DOHH2 (cell line): ENCODE results near the gene POU2F2.

Experiments used
- H3F3A ChIP-seq: fragments of 200-600 bp; sonication (generic), shearing (Covaris generic); 2 replicates; pipeline ENCODE4 v1.6.0; 2016; ENCODE audit warnings: antibody characterized with exemption, mild to moderate bottlenecking; ENCODE audit not compliant: control insufficient read depth, insufficient read depth
- H3K27ac ChIP-seq: fragments of 200-600 bp; sonication (generic); 2 replicates; pipeline ENCODE4 v1.5.1; 2014; ENCODE audit warnings: low read depth, mild to moderate bottlenecking, low read length, moderate library complexity
- H3K27me3 ChIP-seq: fragments of 200-600 bp; sonication (generic); 2 replicates; pipeline ENCODE4 v1.6.1; 2014; ENCODE audit warnings: mild to moderate bottlenecking, low read length, mixed read lengths; ENCODE audit not compliant: control insufficient read depth
- H3K36me3 ChIP-seq: fragments of 200-600 bp; sonication (generic); 2 replicates; pipeline ENCODE4 v1.6.1; 2014; ENCODE audit warnings: mild to moderate bottlenecking, low read length, moderate library complexity, mixed read lengths; ENCODE audit not compliant: control insufficient read depth
- H3K4me1 ChIP-seq: fragments of 200-600 bp; sonication (generic); 2 replicates; pipeline ENCODE4 v1.6.1; 2014; ENCODE audit warnings: mild to moderate bottlenecking, low read length, mixed read lengths; ENCODE audit not compliant: control insufficient read depth
- H3K4me2 ChIP-seq: fragments of 200-600 bp; sonication (generic); 2 replicates; pipeline ENCODE4 v1.6.0; 2014; ENCODE audit warnings: mild to moderate bottlenecking, low read length, moderate library complexity
- H3K4me3 ChIP-seq: fragments of 200-600 bp; sonication (generic); 2 replicates; pipeline ENCODE4 v1.5.1; 2014; ENCODE audit warnings: mild to moderate bottlenecking, low read length, mixed read lengths
- H3K79me2 ChIP-seq: fragments of 200-600 bp; sonication (generic); 2 replicates; pipeline ENCODE4 v1.6.1; 2014; ENCODE audit warnings: mild to moderate bottlenecking, low read length, mixed read lengths; ENCODE audit not compliant: control insufficient read depth
- H3K9me2 ChIP-seq: fragments of 200-600 bp; sonication (generic); replicated peaks from 2 replicates; pipeline ENCODE4 v1.6.1; 2014; ENCODE audit warnings: mild to moderate bottlenecking, low read length, mixed read lengths; ENCODE audit not compliant: control insufficient read depth
- H3K9me3 ChIP-seq: fragments of 200-600 bp; sonication (generic); 2 replicates; pipeline ENCODE4 v1.6.1; 2014; ENCODE audit warnings: antibody characterized with exemption, low read length, mixed read lengths; ENCODE audit not compliant: control insufficient read depth, insufficient read depth
- H4K20me1 ChIP-seq: fragments of 200-600 bp; sonication (generic); 2 replicates; pipeline ENCODE4 v1.6.0; 2014; ENCODE audit warnings: low read depth, mild to moderate bottlenecking, antibody characterized with exemption, low read length, moderate library complexity; ENCODE audit not compliant: control insufficient read depth, insufficient read depth
- EZH2phosphoT487 ChIP-seq: fragments of 200-600 bp; sonication (generic); IDR thresholded peaks from 2 replicates; pipeline ENCODE4 v1.6.1; 2017; ENCODE audit warnings: borderline replicate concordance, mild to moderate bottlenecking, antibody characterized with exemption, low read length, moderate library complexity, mixed read lengths
- TF ChIP-seq, protein P1 (sequence below): fragments of 200-600 bp; sonication (generic); IDR thresholded peaks from one replicate; pipeline ENCODE4 v1.5.1; 2014; ENCODE audit warnings: antibody characterized with exemption, mild to moderate bottlenecking, low read depth, low read length; ENCODE audit not compliant: poor library complexity, severe bottlenecking

POU2F2 gene

DNA sequence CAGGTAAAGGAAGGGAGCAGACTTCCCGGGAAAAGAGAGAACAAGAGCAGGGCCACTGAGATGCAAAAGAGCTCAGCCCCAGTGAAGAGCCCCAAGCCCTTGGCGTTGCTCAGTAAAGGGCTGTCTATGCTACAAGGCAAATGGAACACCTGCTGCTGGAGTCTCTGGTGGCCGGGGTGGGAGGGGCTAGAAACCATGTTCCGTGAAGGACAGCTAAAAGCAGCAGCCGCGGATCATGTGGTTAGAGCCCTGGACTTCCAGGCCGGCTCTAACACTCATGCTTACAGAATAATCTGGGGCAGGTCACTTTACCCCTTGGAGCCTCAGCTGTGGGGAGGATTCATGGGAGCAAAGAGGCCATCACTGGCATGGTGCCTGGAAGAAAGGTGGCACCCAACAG, 17.8 kb downstream of the POU2F2 start:
- H3K4me2 ChIP-seq, result peak overlapping the region; percentile 96
- peak overlapping the region; percentile 74 for H3K4me3 ChIP-seq
- H3K4me1 ChIP-seq, result peaks cover 100% of the 10 kb centered on the region
- peaks cover 89% of the 10 kb centered on the region for H3K36me3 ChIP-seq
- H4K20me1 ChIP-seq, result no peaks in the 10 kb centered on the region
- H3K79me2 ChIP-seq, result peaks cover 36% of the 10 kb centered on the region
- H3K9me3 ChIP-seq, result no peaks in the 10 kb centered on the region
- no peak for TF ChIP-seq EZH2phosphoT487
- TF ChIP-seq, protein P1, sequence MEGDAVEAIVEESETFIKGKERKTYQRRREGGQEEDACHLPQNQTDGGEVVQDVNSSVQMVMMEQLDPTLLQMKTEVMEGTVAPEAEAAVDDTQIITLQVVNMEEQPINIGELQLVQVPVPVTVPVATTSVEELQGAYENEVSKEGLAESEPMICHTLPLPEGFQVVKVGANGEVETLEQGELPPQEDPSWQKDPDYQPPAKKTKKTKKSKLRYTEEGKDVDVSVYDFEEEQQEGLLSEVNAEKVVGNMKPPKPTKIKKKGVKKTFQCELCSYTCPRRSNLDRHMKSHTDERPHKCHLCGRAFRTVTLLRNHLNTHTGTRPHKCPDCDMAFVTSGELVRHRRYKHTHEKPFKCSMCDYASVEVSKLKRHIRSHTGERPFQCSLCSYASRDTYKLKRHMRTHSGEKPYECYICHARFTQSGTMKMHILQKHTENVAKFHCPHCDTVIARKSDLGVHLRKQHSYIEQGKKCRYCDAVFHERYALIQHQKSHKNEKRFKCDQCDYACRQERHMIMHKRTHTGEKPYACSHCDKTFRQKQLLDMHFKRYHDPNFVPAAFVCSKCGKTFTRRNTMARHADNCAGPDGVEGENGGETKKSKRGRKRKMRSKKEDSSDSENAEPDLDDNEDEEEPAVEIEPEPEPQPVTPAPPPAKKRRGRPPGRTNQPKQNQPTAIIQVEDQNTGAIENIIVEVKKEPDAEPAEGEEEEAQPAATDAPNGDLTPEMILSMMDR, result no peak
- no peaks in the 10 kb centered on the region for H3K27me3 ChIP-seq
- H3K9me2 ChIP-seq, result no peaks in the 10 kb centered on the region
- peaks cover 72% of the 10 kb centered on the region for H3F3A ChIP-seq
- H3K27ac ChIP-seq, result peak overlapping the region; percentile 98

DNA sequence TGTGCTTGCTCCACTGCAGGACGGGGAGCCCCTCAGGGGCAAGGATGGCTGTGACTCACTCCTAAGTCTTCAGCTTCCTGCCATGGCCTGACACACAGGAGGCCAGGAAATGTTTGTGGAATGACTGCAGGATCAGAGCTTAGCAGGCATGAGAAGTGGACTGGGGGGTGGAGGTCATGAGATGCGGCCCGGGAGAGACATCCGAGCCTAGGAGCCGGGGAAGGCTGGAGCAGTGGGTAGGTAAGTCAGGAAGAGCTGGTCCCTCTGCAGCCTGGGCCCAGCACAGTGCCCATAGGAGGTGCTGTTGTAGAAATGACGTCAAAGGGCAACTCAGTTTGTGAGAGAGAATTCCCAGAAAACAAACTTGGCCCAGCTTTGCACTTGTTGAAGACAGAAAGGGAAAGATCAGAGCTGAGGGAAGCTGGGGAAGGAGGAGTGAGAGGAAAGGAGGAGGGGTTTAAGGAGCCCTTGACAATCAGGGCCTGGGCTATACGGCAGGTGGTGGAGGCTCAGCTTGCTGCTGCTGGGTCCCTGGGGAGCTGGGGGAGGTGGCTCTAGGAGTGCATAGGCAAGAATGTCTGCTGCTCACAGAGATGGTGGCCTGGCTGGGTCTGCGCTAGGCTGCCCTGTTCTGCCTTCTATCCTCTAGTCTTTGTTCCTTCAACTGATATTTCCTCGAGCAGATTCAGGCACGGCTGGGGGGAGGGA, 18.5 kb downstream of the POU2F2 start:
- Histone ChIP-seq H3K36me3 (peaks cover 88% of the 10 kb centered on the region), H3K79me2 (peaks cover 37% of the 10 kb centered on the region), H3K4me3 (peak overlapping the region; percentile 74), H3K9me3 (no peaks in the 10 kb centered on the region), H3F3A (peaks cover 72% of the 10 kb centered on the region), H4K20me1 (no peaks in the 10 kb centered on the region), H3K27me3 (no peaks in the 10 kb centered on the region), H3K9me2 (no peaks in the 10 kb centered on the region), H3K27ac (peak overlapping the region; percentile 98), H3K4me1 (peaks cover 100% of the 10 kb centered on the region), H3K4me2 (peak overlapping the region; percentile 96)
- TF ChIP-seq, protein P1, result peak; percentile 22
- no peak for TF ChIP-seq EZH2phosphoT487

DNA sequence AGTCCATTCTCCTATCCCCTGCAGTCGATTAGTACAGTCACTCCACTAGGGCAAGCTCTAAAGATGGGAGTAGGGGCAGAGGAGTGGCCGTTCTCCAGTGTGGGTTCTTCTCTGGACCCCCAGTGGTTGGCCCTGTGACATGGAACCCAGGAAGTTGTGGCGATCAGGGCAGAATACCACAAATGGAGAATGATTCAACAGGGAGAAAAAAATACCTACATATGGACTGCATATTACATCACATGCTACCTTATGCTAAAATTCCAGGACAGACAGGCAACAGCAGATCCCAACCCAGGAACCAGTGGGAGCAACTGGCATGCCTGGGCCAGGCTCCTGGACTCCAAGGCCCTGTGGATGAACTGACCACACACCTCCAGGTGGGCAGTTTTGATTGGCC, 20.4 kb downstream of the POU2F2 start:
- TF ChIP-seq, protein P1, result no peak
- no peak for TF ChIP-seq EZH2phosphoT487
- no peaks in the 10 kb centered on the region for H4K20me1 ChIP-seq
- no peak overlapping the region for H3K4me2 ChIP-seq
- no peak overlapping the region for H3K4me3 ChIP-seq
- H3K9me3 ChIP-seq, result no peaks in the 10 kb centered on the region
- peaks cover 90% of the 10 kb centered on the region for H3K4me1 ChIP-seq
- peak overlapping the region; percentile 90 for H3K27ac ChIP-seq
- peaks cover 46% of the 10 kb centered on the region for H3K79me2 ChIP-seq
- peaks cover 82% of the 10 kb centered on the region for H3K36me3 ChIP-seq
- no peaks in the 10 kb centered on the region for H3K9me2 ChIP-seq
- no peaks in the 10 kb centered on the region for H3K27me3 ChIP-seq
- peaks cover 62% of the 10 kb centered on the region for H3F3A ChIP-seq
